ENCODE measurements around the gene FIGLA.
"Not testable (repeated sequence)": the region's sequence is repeated elsewhere in the genome, so short reads cannot be mapped to it uniquely, and the experiment has no call there.

FIGLA gene

GRCh38 chr2:70745276-70745825 lies 45.1 kb downstream of the FIGLA start:
- no peak for DNase-seq (ENCODE audit: low read depth)
- H3K4me3 ChIP-seq (ENCODE audit: low read depth, low read length): no peak overlapping the region
- TF ChIP-seq MAX (IDR thresholded peaks at IDR 0.05; ENCODE audit: low read depth, low read length) (no peak), MYC (IDR thresholded peaks at IDR 0.05; ENCODE audit: low read depth, low read length) (no peak), POLR2A (IDR thresholded peaks at IDR 0.05; ENCODE audit: extremely low read depth, insufficient read length) (no peak), CTCF (IDR thresholded peaks at IDR 0.05; ENCODE audit: low read depth, low read length) (no peak)

GRCh38 chr2:70744397-70744796 lies 46.0 kb downstream of the FIGLA start:
- TF ChIP-seq POLR2A (IDR thresholded peaks at IDR 0.05; ENCODE audit: extremely low read depth, insufficient read length): no peak
- TF ChIP-seq CTCF (IDR thresholded peaks at IDR 0.05; ENCODE audit: low read depth, low read length): no peak
- TF ChIP-seq MAX (IDR thresholded peaks at IDR 0.05; ENCODE audit: low read depth, low read length): no peak
- TF ChIP-seq MYC (IDR thresholded peaks at IDR 0.05; ENCODE audit: low read depth, low read length): no peak
- H3K4me3 ChIP-seq (ENCODE audit: low read depth, low read length): no peak overlapping the region
- no peak for DNase-seq (ENCODE audit: low read depth)

GRCh38 chr2:70743677-70744076 lies 46.8 kb downstream of the FIGLA start:
- no peak overlapping the region for H3K4me3 ChIP-seq (ENCODE audit: low read depth, low read length)
- TF ChIP-seq CTCF (IDR thresholded peaks at IDR 0.05; ENCODE audit: low read depth, low read length): no peak
- no peak for TF ChIP-seq MAX (IDR thresholded peaks at IDR 0.05; ENCODE audit: low read depth, low read length)
- no peak for TF ChIP-seq MYC (IDR thresholded peaks at IDR 0.05; ENCODE audit: low read depth, low read length)
- TF ChIP-seq POLR2A (IDR thresholded peaks at IDR 0.05; ENCODE audit: extremely low read depth, insufficient read length): no peak
- no peak for DNase-seq (ENCODE audit: low read depth)

GRCh38 chr2:70743068-70743467 lies 47.4 kb downstream of the FIGLA start:
- no peak overlapping the region for H3K4me3 ChIP-seq (ENCODE audit: low read depth, low read length)
- no peak for DNase-seq (ENCODE audit: low read depth)
- TF ChIP-seq MAX (IDR thresholded peaks at IDR 0.05; ENCODE audit: low read depth, low read length): no peak
- TF ChIP-seq POLR2A (IDR thresholded peaks at IDR 0.05; ENCODE audit: extremely low read depth, insufficient read length): no peak
- no peak for TF ChIP-seq MYC (IDR thresholded peaks at IDR 0.05; ENCODE audit: low read depth, low read length)
- no peak for TF ChIP-seq CTCF (IDR thresholded peaks at IDR 0.05; ENCODE audit: low read depth, low read length)

GRCh38 chr2:70739492-70739891 lies 51.0 kb downstream of the FIGLA start:
- DNase-seq (ENCODE audit: low read depth); H3K4me3 ChIP-seq (ENCODE audit: low read depth, low read length): not testable (repeated sequence)

- H3K4me3 ChIP-seq (ENCODE audit: low read depth, low read length): no peak overlapping the region
- no peak for DNase-seq (ENCODE audit: low read depth)
- TF ChIP-seq POLR2A (IDR thresholded peaks at IDR 0.05; ENCODE audit: extremely low read depth, insufficient read length): no peak
- TF ChIP-seq CTCF (IDR thresholded peaks at IDR 0.05; ENCODE audit: low read depth, low read length): no peak
- no peak for TF ChIP-seq MYC (IDR thresholded peaks at IDR 0.05; ENCODE audit: low read depth, low read length)
- TF ChIP-seq MAX (IDR thresholded peaks at IDR 0.05; ENCODE audit: low read depth, low read length): no peak
Measured at GRCh38 chr2:70738159-70738558, 52.3 kb downstream of the FIGLA start.
